ENCODE measurements around the gene FRAT1.

DNA sequence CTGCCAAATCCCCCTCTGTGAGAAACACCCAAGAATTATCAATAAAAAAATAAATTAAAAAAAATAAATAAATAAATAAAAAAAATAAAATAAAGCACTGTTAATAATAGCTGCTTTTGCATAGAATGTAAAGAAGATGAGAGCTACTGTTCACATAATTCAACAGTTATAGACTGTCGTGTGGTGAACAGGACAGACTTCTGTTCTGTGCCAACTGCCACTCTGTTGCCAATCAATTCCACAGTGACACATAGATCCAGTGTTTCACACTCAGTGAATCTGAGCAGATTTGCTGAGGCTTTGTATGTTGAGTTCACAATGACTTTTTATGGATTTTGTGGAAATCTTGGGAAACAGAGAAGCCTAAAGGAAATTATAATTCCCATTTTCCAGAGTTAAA, 41.5 kb upstream of the FRAT1 start:
- TF ChIP-seq, protein P1, sequence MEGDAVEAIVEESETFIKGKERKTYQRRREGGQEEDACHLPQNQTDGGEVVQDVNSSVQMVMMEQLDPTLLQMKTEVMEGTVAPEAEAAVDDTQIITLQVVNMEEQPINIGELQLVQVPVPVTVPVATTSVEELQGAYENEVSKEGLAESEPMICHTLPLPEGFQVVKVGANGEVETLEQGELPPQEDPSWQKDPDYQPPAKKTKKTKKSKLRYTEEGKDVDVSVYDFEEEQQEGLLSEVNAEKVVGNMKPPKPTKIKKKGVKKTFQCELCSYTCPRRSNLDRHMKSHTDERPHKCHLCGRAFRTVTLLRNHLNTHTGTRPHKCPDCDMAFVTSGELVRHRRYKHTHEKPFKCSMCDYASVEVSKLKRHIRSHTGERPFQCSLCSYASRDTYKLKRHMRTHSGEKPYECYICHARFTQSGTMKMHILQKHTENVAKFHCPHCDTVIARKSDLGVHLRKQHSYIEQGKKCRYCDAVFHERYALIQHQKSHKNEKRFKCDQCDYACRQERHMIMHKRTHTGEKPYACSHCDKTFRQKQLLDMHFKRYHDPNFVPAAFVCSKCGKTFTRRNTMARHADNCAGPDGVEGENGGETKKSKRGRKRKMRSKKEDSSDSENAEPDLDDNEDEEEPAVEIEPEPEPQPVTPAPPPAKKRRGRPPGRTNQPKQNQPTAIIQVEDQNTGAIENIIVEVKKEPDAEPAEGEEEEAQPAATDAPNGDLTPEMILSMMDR (IDR thresholded peaks at IDR 0.05), result no peak
- no peak for TF ChIP-seq GATA2 (CRISPR knock-in tag; IDR thresholded peaks at IDR 0.05)
- no peak for TF ChIP-seq SIN3A (IDR thresholded peaks at IDR 0.05; ENCODE audit: borderline replicate concordance, low read depth, low read length)

Data from SK-N-SH (cell line).